Omental fat pad (tissue), 4 donors: ENCODE measurements around the gene MYBPHL. TPM values are rescaled to one million over a fixed set of nuclear protein-coding genes. Genes with fewer than 3 reads are reported as not detected.

Experiments used
- ATAC-seq: fragments of 150-250 bp; one replicate; pipeline ENCODE4 v1.9.1; 2016; ENCODE audit warnings: mild to moderate bottlenecking, moderate library complexity; ENCODE audit not compliant: low FRiP score
- DNase-seq: peaks from one replicate; pipeline ENCODE4 v3.0.0-alpha.2; 2019; ENCODE audit warnings: low spot score
- CTCF ChIP-seq, 3 donors: fragments of 450-650 bp; IDR thresholded peaks; one replicate each; pipeline ENCODE4 v1.5.1; 2016 to 2017; ENCODE audit warnings: antibody characterized with exemption in 3 of 3, mild to moderate bottlenecking in 3 of 3, moderate library complexity in 2 of 3
- total RNA-seq, 4 donors: library from RNA; depleted of rRNA; stranded (reverse); fragments of >200 nt; gene quantifications; one replicate each; pipeline ENCODE4 v1.1.0, GENCODE V29; 2016

The MYBPHL gene
- total RNA-seq, 4 donors from 2014 or later: not detected

GRCh38 chr1:109298666-109299557 is 7.9 kb downstream of the MYBPHL start:
- DNase-seq: no peak
- peak; percentile 60 for ATAC-seq

GRCh38 chr1:109296782-109297181 is 10.0 kb downstream of the MYBPHL start:
- ATAC-seq (no peak), DNase-seq (no peak)
- TF ChIP-seq CTCF (IDR thresholded peaks at IDR 0.05): no peak

More at GRCh38 chr1:109298666-109299557, 7.9 kb downstream of the MYBPHL start:
- no peak for TF ChIP-seq CTCF (IDR thresholded peaks at IDR 0.05)

- no peak for DNase-seq
- TF ChIP-seq CTCF (IDR thresholded peaks at IDR 0.05): no peak
- ATAC-seq: no peak
Measured at GRCh38 chr1:109295712-109296415, 10.9 kb downstream of the MYBPHL start.

GRCh38 chr1:109294481-109294880 is 12.3 kb downstream of the MYBPHL start:
- no peak for DNase-seq

GRCh38 chr1:109293026-109293425 is 13.8 kb downstream of the MYBPHL start:
- ATAC-seq: no peak
- no peak for TF ChIP-seq CTCF (IDR thresholded peaks at IDR 0.05)
- no peak for DNase-seq

More at GRCh38 chr1:109294481-109294880, 12.3 kb downstream of the MYBPHL start:
- no peak for TF ChIP-seq CTCF (IDR thresholded peaks at IDR 0.05)
- no peak for ATAC-seq

- ATAC-seq (no peak), DNase-seq (no peak)
- TF ChIP-seq CTCF (IDR thresholded peaks at IDR 0.05): no peak
Measured at GRCh38 chr1:109292364-109292763, 14.4 kb downstream of the MYBPHL start.
